OCI-LY1 (cell line): Measurements from ENCODE around the gene NECAB2.

Source experiments
- H2AFZ ChIP-seq: fragments of 200-600 bp; sonication (generic), shearing (Covaris generic); 2 replicates; pipeline ENCODE4 v1.6.0; 2014; ENCODE audit warnings: antibody characterized with exemption, mild to moderate bottlenecking, low read length
- H3F3A ChIP-seq: fragments of 200-600 bp; sonication (generic), shearing (Covaris generic); 2 replicates; pipeline ENCODE4 v1.6.0; 2014; ENCODE audit warnings: mild to moderate bottlenecking, antibody characterized with exemption, low read length, moderate library complexity; ENCODE audit not compliant: insufficient read depth
- H3K27ac ChIP-seq: fragments of 200-600 bp; sonication (generic); 2 replicates; pipeline ENCODE4 v1.5.1; 2014; ENCODE audit warnings: low read length, mixed run types, mild to moderate bottlenecking, low read depth; ENCODE audit not compliant: poor library complexity, severe bottlenecking
- H3K27me3 ChIP-seq: fragments of 200-600 bp; sonication (generic); 2 replicates; pipeline ENCODE4 v1.6.0; 2014; ENCODE audit warnings: antibody characterized with exemption, mild to moderate bottlenecking, low read length, moderate library complexity; ENCODE audit not compliant: insufficient read depth
- H3K36me3 ChIP-seq: fragments of 200-600 bp; sonication (generic); 2 replicates; pipeline ENCODE4 v1.6.1; 2014; ENCODE audit warnings: mild to moderate bottlenecking, antibody characterized with exemption, low read length, moderate library complexity, mixed read lengths; ENCODE audit not compliant: insufficient read depth
- H3K4me1 ChIP-seq: fragments of 200-600 bp; sonication (generic); 2 replicates; pipeline ENCODE4 v1.5.1; 2014; ENCODE audit warnings: mild to moderate bottlenecking, low read length, moderate library complexity; ENCODE audit not compliant: insufficient read depth, severe bottlenecking
- H3K4me2 ChIP-seq: fragments of 200-600 bp; sonication (generic), shearing (Covaris generic); 2 replicates; pipeline ENCODE4 v1.6.1; 2014; ENCODE audit warnings: low read length
- H3K4me3 ChIP-seq: fragments of 200-600 bp; sonication (generic); 2 replicates; pipeline ENCODE4 v1.5.1; 2014; ENCODE audit warnings: low read length, low read depth, mild to moderate bottlenecking, mixed read lengths; ENCODE audit not compliant: poor library complexity, severe bottlenecking
- H3K79me2 ChIP-seq: fragments of 200-600 bp; shearing (Covaris generic); 2 replicates; pipeline ENCODE4 v1.6.1; 2016; ENCODE audit warnings: mixed run types, low read length, mixed read lengths; ENCODE audit not compliant: insufficient read depth
- H3K9ac ChIP-seq: fragments of 200-600 bp; sonication (generic), shearing (Covaris generic); 2 replicates; pipeline ENCODE4 v1.6.1; 2014; ENCODE audit warnings: mild to moderate bottlenecking, low read length, mixed read lengths
- H3K9me2 ChIP-seq: fragments of 200-600 bp; sonication (generic), shearing (Covaris generic); 2 replicates; pipeline ENCODE4 v1.6.1; 2014; ENCODE audit warnings: low read depth, mild to moderate bottlenecking, low read length, mixed read lengths
- H3K9me3 ChIP-seq: fragments of 200-600 bp; shearing (Covaris generic); 2 replicates; pipeline ENCODE4 v1.6.1; 2014; ENCODE audit warnings: low read length, mixed read lengths
- H4K20me1 ChIP-seq: fragments of 200-600 bp; sonication (generic), shearing (Covaris generic); 2 replicates; pipeline ENCODE4 v1.6.0; 2016; ENCODE audit warnings: mild to moderate bottlenecking, low read length; ENCODE audit not compliant: insufficient read depth
- CTCF ChIP-seq: fragments of 200-600 bp; sonication (generic), shearing (Covaris generic); IDR thresholded peaks from 2 replicates; pipeline ENCODE4 v1.5.1; 2017; ENCODE audit warnings: mild to moderate bottlenecking, antibody characterized with exemption, low read length, moderate library complexity, mixed read lengths
- EZH2 ChIP-seq: fragments of 200-600 bp; sonication (generic), shearing (Covaris generic); IDR thresholded peaks from 2 replicates; pipeline ENCODE4 v1.8.0; 2017; ENCODE audit warnings: borderline replicate concordance, mixed run types, mild to moderate bottlenecking, antibody characterized with exemption, low read length, moderate library complexity, mixed read lengths

The NECAB2 gene

GRCh38 chr16:83980794-83981193, 12.8 kb downstream of the NECAB2 start:
- Histone ChIP-seq H3K9ac (no peak overlapping the region), H3K27ac (no peak overlapping the region), H2AFZ (no peak overlapping the region), H3K79me2 (no peaks in the 10 kb centered on the region), H3K4me1 (no peaks in the 10 kb centered on the region), H4K20me1 (no peaks in the 10 kb centered on the region), H3F3A (no peaks in the 10 kb centered on the region), H3K9me3 (no peaks in the 10 kb centered on the region), H3K36me3 (no peaks in the 10 kb centered on the region), H3K4me3 (no peak overlapping the region), H3K9me2 (no peaks in the 10 kb centered on the region), H3K4me2 (no peak overlapping the region), H3K27me3 (peaks cover 3% of the 10 kb centered on the region; the same call in 1 of the 2 replicates)
- TF ChIP-seq CTCF: no peak
- TF ChIP-seq EZH2: no peak

GRCh38 chr16:83981799-83982198, 13.8 kb downstream of the NECAB2 start:
- Histone ChIP-seq H4K20me1 (no peaks in the 10 kb centered on the region), H3K4me2 (no peak overlapping the region), H3K79me2 (no peaks in the 10 kb centered on the region), H3K9me2 (no peaks in the 10 kb centered on the region), H3F3A (no peaks in the 10 kb centered on the region), H3K27ac (no peak overlapping the region), H3K4me3 (no peak overlapping the region), H3K27me3 (peaks cover 3% of the 10 kb centered on the region; the same call in 1 of the 2 replicates), H3K36me3 (no peaks in the 10 kb centered on the region), H3K9ac (no peak overlapping the region), H2AFZ (no peak overlapping the region), H3K9me3 (no peaks in the 10 kb centered on the region), H3K4me1 (no peaks in the 10 kb centered on the region)
- TF ChIP-seq EZH2: no peak
- TF ChIP-seq CTCF: no peak

- H3F3A ChIP-seq: no peaks in the 10 kb centered on the region
- H2AFZ ChIP-seq: no peak overlapping the region
- no peak overlapping the region for H3K27ac ChIP-seq
- TF ChIP-seq CTCF (no peak), EZH2 (no peak)
- H3K4me3 ChIP-seq: no peak overlapping the region
- H3K27me3 ChIP-seq: no peaks in the 10 kb centered on the region; the same call in 1 of the 2 replicates
- H3K79me2 ChIP-seq: no peaks in the 10 kb centered on the region
- H3K9me2 ChIP-seq: no peaks in the 10 kb centered on the region
- no peak overlapping the region for H3K4me2 ChIP-seq
- no peaks in the 10 kb centered on the region for H3K36me3 ChIP-seq
- H3K9ac ChIP-seq: no peak overlapping the region
- H3K4me1 ChIP-seq: no peaks in the 10 kb centered on the region
- no peaks in the 10 kb centered on the region for H4K20me1 ChIP-seq
- no peaks in the 10 kb centered on the region for H3K9me3 ChIP-seq
Measured at GRCh38 chr16:83983491-83983890, 15.4 kb downstream of the NECAB2 start.
